Eye (tissue), 1 donor: ENCODE data around the gene LRPAP1.
A peak's percentile ranks its signal among the peaks of the same experiment; 100 is the strongest.

Experiments used
- DNase-seq: peaks from one replicate; pipeline ENCODE4 v3.0.0-alpha.2; 2015

LRPAP1 gene

DNA sequence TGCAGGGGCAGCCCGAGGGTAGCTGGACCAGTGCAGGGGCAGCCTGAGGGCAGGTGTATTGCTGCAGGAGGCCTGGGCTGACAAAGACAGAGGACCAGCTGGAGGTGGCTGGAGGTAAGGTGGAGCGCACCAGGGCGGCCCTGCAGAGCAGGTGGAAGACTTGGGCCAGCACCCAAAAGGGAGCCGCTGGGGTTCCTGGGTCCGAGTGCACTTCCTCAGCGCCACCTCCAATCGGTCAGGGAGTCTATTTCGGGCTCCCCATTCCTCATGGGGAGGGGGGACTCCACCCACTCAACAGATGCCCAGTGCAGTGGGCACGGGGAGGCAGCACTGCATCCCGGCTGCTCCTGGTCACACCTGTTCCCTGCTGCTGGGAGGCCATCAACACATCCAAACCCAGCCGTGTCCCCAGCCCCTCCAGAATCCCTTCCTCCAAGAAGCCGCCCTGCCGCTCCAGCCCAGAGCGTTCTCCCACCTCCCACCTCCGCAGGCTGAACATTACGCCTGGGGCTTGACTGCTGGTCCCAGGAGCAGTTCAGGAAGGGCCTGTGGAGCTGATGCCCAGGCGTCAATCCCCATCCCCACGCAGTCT is 1.5 kb downstream of the LRPAP1 start:
- DNase-seq, result no peak

DNA sequence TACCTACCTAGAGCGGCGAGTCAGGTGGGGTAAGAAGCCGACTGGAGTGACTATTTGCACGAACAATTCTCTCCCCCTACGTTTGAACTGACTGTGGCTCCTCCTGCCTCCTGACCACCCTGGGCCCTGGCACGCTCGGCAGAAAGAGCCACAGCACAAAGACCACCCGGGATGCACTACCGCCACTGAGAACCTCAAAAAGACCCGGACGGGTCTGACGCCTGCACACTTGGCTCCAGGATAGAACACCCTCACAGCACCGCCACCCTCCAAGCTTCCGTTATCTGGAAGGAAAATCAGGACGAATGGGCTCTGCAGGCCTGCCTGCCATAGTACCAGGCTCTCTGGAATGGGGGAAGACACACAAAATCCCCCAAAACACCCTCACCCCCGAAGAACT is 2.2 kb downstream of the LRPAP1 start:
- no peak for DNase-seq

DNA sequence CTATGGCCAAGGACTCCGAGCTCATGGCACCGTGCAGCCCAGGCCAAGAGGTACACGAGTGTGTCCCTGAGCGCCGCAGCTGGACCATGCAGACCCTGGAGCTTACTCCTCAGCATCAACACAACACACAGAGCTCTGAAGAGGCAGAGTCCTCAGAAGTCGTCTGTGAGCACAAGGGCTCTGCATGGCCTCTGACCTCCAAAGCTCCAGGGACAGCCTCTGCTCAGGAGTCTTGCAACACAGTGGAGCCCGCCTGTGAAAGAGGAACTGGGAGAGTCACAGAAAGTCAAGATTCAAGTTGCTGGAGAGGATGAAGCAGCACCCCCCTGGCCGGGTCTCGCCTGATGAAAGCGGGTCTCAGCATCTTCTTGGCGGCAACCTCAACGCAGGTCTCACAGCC is 2.9 kb downstream of the LRPAP1 start:
- DNase-seq, result no peak

DNA sequence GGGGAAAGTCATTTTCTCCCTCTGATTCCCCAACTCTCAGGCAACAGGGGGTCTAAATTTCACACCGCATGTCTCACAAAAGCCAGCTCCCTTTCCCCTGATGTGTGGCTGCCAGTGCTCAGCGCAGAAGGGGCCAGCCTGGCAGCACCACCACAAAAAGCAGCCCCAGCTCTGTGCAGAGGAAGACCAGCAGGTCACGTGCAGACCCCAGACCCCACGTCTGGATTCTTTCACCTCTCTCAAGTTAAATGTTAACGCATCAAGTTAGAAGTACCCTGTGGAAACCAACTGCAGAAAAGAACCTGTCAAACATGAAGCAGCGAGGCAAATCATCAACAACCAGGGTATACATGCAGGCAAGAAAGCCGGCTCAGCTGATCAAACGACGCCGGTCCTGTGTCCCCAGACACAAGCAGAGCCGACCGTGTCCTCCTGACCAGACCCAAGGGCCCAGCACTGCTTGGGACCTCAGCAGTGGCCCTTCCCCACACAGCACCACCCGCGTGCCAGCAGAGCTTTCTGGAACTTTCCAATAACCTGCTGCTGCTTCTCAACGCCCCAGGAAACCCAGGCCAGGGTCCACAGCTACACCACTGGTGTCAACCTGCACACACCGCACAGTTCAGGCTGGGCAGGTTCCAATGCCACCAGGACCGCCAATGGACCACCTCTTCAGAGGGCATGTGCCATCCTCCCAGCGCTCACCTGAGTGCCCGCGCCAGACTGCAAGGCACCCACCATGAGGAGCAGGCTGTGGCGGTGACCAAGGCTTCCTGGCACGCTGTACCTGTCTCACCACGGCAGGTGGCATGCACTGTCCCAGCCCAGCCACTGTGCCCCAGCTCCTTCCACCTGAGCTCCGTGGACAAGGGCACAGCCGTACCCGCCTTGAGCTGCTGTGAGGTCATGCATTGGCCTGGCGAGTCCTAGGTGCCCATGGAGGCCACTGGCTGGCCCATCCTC is 4.0 kb downstream of the LRPAP1 start:
- no peak for DNase-seq

DNA sequence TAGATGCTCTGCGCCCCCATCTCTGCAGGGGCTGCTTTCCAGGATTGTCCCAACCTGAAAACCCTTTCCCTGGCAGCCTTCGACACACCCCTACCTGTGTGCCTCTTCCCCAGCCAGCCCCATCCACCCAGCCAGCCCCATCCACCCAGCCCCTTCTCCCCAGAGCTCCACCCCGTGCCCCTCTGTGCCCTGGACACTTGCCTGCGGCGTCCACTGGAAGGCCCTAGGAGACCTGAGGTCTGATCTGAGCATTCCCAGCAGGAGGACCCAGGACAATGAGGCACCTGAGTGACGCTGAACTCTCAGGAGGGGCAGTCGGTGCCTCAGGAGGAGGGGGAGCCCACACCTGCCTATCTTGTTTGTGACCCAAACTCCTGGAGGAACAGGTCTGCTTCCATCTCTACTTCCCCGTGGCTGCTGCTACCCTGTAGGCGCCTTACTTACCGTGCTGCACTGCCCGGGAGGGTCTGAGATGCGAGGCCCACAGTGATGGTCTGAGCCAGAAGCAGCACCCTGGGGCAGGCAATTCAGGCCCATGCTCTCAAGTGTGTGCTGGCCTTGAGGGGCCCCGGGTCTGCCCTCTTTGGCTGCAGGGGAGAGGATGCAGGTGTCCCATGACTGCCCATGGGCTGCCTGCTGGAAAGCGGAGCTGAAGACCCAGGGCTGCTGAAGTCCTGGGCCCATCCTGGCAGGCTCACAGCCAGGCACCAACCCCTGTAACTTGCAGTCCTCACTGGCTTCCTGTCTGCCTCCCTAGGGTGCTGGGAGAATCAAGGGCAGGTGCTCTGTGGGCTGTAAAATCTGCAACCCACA is 4.9 kb downstream of the LRPAP1 start:
- DNase-seq, result no peak

DNA sequence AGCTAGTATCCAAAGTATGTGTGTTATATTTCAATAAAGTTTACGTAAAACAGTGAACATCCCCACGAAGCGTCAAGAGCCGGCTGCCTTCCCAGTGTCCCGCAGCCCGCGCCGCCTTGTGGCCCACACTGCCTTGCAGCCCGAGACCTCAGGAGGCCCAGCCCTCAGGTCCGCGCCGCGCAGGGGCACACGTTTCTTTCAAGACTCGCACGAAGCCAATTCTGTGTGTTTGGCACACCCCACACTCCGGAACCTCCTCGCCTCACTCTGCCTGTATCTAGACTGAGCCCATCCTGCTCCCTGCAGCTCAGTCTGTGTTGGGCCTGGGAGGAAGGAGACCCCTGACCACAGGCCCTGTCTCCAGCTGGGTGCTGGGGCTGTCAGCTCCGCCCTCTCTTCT is 5.8 kb downstream of the LRPAP1 start:
- DNase-seq, result no peak

DNA sequence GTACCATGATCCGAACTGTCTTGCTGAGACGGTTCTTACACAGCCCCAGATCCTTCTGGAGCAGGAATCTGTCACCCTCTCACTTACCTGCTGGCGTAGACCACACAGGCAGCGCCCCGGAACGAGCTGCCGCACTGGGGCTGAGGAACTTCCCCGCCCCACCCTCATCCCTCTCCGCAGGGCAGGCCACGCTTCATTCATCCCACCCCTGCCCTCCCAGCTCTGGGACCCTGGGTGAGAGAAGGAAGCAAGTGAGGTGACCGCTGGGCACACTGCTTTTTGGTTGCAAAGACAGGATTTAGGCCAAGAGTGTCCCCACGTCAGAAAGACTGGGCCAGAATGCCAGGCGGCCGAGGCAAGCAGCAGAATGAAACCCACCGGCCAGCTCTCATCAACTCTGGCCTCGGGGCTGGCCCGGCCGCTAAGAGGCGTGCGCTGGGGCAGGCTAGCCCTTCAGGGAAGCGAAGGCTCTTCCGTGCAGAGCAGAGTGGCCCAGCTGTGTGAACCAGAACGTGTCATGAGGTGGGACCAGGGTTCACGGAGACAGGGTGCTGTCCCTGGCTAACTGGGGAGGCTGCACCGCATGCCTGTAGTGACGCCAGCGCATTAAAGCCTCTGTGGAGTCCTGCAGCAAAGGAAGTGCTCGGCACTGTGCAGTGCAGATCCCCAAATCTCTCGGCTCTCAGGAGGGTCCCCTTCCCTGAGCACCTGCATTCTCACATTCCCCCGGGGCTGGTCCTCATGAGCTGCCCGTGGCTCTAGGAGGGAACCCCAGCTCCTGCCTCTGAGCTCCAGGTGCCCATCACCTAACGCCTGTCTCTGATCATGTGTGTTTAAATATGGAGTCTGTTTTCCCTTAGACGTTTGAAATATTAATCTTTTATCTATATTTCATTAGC is 6.4 kb downstream of the LRPAP1 start:
- no peak for DNase-seq

DNA sequence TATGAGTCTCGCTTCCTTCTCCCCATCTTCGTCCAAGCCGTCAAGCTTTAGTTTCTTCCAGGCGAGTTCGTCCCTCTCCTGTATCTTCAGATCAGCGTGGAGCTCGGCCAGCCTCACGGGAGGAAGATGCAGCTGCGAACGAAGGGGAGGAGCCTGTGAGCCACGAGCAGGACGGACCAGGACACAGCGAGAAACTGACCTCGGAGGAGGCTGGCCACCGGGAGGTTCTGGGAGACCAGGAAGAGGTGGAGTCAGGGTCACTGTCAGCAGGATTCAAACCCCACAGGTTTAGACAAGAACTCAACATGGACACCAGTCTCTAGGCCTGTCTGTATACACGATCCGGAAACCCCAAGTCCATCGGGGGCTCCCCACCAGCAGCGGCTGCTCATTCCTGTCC is 7.3 kb downstream of the LRPAP1 start:
- DNase-seq, result peak; percentile 17

DNA sequence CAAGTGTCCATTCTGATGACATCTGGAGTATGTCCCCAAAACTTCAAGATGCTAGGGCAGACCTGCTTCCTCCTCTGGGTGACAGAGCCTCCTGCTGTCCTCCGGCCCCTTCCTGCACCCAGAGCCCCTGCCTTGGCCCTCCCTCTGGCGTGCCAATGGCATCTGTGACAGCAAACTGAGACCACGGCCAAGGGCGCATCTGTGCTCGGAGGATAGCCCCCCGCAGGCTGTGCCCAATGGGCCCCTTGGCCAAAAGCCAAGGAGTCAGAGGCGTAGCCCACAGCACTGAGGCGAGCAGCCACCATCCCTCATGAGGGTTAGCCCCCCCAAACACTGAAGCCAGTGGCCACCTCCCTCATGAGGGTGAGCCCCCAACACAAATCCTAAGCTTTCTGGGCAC is 7.9 kb downstream of the LRPAP1 start:
- DNase-seq, result no peak

DNA sequence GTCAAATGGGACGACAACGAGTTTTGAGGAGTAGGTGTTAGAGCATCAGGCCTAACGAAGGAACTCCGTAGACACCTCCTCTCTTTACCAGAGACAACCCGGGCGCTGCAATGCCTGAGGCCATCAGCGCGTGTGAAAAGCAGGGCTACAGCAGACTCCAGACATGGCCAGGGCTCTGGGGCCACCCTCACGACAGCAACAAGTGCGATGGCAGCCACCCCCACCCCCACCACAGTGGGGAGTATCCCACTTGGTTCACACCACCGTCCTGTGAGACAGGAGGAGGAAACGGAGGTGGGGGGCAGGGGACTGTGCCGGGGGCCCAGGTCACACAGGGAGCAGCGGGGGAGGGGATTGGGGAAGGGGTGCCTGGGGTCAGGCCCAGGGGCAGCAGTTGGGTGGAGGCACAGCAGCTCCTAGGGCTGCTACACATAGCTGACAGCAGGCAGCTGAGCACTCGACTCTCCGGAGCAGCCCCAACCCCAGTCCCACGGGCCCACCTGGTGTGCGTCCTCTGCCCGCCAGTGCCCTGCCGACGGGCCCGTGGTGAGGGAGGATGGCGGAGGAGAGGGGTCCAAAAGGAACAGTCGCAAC is 8.5 kb downstream of the LRPAP1 start:
- no peak for DNase-seq

DNA sequence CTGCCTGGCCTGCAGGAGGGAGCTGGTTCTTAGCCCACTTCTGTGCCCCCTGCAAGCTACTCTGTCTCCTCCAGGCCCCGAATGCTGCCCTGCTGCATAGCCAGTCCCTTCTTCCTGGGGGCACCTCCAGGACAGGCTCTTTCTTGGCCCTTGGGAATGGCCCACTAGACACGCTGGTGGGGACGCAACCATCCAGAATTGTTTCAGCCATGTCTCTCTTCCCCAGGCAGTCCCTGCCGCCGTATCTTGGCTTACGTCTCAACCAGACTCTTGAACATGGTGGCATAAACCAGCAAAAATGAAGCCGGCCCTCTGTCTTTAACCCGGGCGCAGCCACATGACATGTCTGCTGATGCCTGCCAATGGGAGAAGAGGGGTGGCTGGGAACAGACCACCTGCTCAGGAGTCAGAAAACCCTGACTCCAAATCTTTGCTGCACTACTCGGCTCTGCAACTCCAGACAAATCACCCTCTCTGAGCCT is 9.0 kb downstream of the LRPAP1 start:
- DNase-seq, result no peak

DNA sequence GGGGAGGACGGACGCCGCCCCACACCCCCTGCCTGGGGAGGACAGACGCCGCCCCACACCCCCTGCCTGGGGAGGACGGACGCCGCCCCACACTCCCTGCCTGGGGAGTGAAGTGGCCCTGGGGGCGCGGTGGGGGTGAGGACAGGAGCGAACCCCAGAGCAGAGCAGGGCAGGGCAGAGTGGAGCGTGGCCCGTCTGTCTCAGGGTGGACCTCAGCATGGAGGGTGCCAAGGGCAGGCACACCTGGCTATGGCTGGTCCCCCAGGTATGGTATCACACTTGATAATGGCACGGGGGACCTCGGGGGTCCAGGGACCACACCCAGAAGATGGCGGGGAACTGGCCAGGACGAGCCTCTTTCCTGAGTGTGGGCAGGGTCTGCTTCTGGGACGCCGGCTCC is 9.6 kb downstream of the LRPAP1 start:
- no peak for DNase-seq

DNA sequence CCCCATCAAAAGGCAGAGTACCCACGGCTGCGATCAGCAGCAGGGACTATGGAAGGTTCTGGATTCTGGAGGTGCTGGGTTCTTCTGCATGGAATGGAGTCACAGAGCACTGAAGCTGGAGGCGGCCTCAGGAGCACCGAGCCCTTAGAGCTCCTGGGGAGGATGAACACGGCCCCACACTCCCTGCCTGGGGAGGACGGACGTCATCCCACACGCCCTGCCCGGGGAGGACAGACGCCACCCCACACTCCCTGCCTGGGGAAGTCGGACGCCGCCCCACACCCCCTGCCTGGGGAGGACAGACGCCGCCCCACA is 9.9 kb downstream of the LRPAP1 start:
- no peak for DNase-seq

DNA sequence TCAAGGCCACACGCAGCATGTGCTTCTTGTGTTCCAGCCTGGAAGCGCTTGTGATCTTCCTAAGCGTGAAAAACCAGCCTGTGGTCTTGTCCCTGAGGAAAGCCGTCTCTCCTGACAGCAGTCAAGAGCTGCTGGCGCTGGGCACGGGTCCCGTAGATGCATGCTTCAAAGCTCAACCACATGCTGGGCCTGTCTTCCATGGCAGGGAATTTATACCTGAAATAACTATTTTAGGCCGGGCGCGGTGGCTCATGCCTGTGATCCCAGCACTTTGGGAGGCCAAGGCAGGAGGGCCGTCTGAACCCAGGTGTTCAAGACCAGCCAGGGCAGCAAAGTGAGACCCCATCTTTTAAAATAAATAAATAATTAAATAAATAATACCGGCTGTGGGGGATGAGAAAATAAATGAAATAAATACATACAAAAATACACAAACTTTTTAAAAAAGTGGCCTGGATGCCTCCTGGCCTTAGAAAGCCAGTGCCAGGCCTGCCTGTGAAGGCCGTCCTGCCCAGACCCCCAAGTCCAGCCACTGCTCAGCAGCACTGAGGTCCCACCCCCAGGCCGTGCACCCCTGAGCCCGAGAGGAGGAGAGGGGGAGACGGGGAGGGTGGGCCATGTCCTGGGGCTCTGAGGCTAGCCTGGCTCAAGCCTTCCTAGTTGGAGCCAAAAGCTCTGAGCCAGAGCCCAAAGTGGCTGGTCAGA is 10.4 kb downstream of the LRPAP1 start:
- DNase-seq, result no peak

DNA sequence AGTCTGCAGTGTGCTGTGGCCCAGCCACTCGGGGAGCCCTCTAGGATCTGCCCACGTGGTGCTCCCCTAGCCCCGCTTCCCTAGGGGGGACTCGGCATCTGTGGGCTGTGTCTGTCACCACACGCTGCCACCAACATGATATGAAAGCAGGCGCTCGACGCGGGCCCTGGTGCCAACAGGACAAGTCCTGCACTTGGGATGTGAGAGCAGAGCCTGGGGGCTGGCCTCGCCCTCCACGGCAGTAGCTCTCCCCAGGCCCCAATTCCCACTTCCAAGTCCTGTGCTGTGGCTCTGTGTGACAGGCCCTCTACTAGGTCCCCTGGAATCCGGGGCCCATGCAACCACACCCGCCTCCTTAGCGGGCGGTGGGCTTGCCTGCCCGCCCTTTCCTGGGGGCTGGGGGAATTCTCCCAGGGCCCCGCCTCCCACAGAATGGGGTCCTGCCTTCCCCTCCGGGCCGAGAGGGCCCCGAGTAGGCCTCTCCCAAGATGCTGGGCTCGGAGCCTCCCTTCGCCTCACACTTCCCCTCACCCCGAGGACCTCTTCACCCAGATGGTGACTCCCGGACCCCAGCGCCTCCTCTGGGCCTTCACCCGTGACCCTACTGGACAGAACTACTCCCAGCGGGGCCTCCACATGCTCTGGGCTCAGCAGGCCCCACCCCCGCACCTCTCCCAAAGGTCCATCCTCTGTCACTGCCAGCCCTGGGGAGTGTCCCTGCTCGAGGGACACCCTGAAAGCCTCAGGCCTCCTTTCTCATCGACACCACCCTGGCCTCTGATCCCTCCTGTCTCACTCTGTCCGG is 11.2 kb downstream of the LRPAP1 start:
- DNase-seq, result no peak

DNA sequence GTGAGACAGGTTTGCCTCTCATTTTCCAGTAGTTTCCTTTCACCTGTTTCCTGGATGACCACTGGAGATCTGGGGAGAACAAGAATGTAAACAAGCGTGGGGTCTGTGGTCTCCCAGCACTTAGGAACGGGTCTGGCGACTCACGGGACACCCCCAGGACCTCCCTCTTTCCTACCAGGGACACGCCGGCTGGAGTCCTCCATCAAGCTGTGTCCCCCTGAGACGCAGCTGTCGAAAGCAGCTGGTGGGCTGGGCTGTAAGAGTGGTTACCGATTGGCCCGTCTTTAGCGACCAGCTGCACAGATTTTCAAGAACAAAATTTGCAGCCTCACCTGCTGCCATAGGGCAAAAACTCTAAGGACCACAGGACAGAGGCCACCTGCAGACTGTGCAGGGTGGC is 11.9 kb downstream of the LRPAP1 start:
- peak; percentile 41 for DNase-seq

DNA sequence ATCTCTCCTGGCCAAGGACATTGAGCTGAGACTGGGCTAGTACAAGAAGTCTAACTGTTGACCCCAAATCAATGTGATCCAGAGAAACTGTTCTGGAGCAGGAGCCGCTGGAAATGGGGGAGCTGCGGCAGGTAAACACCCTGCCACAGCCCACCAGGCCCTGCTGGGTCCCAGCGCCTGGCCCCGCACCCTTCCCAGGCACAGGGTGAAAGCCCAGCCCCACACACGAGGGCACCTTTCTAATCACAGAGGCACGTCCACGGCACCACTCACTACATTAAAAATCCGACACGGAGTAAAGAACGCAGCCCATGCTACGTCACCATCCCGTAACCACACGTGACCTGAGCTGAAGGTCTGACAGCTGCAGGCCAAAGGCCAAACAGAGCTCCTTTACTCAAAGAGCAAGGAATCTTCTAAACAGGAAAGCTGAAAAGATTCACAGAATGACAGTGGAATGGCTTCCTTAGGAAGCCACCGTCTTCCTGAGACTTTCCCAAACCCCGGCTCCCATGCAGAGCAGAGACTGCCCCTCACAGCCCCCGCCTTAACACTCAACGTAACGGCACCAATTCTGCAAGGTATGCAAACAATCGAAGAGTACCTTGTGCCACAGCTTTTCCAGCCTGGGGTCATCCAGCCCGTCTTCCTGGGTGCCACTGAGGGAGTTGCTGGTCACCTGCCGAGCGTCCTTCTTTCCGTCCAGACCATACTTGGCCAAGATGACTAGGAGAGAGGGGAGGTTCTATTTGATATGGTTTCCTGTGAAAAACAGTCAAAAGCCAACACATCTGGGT is 12.6 kb downstream of the LRPAP1 start:
- no peak for DNase-seq

DNA sequence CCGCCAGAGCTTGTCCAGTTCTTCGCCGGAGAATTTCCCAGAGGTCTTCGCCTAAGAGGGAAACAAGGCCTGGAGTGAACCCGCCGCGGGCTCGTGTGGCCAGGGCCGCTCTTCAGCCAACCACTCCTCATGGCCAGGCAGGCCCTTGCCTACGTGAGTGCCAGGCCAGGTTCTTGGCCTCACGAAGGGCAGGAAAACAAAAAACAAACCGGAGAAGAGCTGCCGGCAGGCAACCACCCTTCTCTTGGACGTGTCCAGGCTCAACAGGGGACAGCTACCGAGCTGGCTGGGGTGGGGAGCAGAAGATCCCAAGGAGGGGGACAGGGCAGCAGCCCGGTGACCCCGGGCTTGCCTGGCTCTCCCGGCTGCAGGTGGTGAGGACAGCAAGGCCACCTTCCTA is 13.3 kb downstream of the LRPAP1 start:
- DNase-seq, result no peak

DNA sequence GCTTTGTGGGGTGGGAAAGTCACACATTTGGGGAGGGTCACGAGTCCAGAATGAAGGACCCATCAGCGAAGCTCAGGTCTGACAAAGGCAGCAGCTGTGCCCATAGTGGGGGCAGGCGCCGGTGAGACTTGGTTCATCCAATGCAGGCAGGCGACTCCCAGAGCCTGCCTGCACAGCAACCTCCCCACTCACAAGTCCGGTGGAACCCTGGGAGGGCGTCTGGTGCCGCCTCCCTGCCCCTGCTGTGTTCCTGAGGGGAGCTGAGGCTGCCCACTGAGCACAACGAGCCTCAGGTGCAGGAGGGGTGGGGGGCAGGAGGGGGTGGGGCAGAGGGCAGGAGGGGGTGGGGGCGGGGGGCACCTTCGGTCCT is 13.7 kb downstream of the LRPAP1 start:
- no peak for DNase-seq
